Fibroblast of skin of left quadriceps (primary cell): ENCODE data around the gene NISCH.

Experiments used
- DNase-seq, 2 experiments: peaks; one replicate each; pipeline ENCODE4 v3.0.0-alpha.2; 2013; ENCODE audit warnings: low read depth in 2 of 2

NISCH gene

GRCh38 chr3:52490035-52490938, 34.9 kb downstream of the NISCH start:
- no peak for DNase-seq

GRCh38 chr3:52490939-52491526, 35.6 kb downstream of the NISCH start:
- no peak for DNase-seq

DNA sequence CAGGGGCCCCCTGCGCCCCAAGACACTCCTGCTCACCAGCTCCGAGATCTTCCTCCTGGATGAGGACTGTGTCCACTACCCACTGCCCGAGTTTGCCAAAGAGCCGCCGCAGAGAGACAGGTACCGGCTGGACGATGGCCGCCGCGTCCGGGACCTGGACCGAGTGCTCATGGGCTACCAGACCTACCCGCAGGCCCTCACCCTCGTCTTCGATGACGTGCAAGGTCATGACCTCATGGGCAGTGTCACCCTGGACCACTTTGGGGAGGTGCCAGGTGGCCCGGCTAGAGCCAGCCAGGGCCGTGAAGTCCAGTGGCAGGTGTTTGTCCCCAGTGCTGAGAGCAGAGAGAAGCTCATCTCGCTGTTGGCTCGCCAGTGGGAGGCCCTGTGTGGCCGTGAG, 36.7 kb downstream of the NISCH start:
- DNase-seq = no peak

DNA sequence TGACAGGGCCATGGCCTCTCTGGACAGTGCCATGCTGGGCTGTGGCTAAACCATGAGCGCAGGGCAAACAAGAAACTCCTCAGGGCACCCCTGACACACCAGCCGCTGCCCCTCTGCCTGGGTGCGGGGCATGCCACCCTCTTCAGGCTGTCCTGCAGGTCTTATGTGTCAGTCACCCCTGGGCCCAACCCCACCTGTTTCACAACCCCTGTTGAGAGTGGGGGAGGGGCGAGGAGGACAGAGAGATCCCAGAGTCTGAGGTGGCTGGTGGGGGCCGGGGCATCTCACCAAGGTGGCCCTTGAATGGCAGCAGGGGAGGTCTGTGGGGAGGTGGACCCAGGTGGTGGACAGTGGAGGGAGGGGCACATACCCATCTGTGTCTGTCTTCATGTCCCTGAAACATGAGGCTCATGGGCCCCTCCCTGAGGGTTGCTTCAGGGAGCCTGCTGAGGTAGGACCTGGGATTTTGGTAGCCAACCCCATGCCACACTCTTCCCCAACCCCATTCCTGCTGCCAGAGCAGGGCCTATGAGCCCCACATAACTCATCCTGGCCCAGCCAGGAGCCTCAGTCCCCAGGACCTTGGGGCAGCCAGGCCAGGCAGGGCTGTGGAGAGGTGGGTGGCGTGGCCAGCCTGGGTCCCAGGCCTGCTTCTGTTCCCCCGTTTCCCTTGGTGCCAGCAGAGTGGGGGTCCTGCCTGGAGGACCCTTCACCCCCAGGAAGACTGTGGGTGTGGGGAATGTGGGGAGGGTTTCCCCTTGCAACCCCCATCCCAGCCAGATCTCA, 38.0 kb downstream of the NISCH start:
- no peak for DNase-seq

GRCh38 chr3:52494445-52494844, 39.0 kb downstream of the NISCH start:
- no peak for DNase-seq

GRCh38 chr3:52494886-52495495, 39.6 kb downstream of the NISCH start, which contains the start of gene STAB1:
Gene STAB1 (plus strand): TSS chr3:52495338. CDS start chr3:52495414, 76 bp downstream.
- DNase-seq = no peak

- DNase-seq = no peak
Measured at GRCh38 chr3:52495777-52496602, 40.6 kb downstream of the NISCH start.

GRCh38 chr3:52498137-52499054, 43.0 kb downstream of the NISCH start:
- DNase-seq = no peak

- DNase-seq = no peak
Measured at GRCh38 chr3:52501046-52501445, 45.6 kb downstream of the NISCH start.

DNA sequence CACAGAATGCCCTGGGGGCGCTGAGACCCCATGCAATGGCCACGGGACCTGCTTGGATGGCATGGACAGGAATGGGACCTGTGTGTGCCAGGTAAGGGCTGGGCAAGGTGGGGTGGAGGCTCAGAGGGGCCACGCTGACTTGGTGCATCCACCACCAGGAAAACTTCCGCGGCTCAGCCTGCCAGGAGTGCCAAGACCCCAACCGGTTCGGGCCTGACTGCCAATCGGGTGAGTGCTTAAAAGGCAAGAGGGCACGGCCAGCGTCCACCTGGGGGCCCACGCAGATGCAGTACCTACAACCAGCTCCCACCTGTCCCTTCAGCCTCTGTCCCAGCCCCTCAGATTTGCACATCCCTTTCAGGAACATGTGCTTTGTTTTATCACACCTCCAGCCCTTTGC, 46.6 kb downstream of the NISCH start:
- DNase-seq = no peak

- DNase-seq = no peak
Measured at GRCh38 chr3:52502808-52503350, 47.5 kb downstream of the NISCH start.

DNA sequence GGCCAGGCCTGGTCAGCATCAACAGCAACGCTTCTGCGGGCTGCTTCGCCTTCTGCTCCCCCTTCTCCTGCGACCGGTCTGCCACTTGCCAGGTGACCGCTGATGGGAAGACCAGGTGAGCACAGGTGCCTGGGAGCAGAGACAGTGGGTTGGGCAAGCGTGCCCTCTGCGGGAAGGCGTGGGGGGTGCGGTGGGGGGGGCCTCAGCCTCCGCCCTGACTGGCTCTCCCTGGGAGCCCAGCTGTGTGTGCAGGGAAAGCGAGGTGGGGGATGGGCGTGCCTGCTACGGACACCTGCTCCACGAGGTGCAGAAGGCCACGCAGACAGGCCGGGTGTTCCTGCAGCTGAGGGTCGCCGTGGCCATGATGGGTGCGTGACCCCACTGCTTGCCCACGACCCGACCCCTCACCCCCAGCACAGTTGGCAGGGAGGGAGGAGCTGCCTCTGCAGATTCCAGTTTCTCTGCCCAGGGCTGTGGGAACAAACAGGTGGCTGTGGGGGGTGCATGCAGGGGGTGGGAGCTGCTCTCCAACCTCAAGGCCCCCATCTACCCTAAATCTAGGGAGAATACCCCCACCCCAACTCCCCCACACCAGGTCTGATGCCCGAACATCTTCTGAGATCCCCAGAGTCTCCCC, 48.5 kb downstream of the NISCH start:
- DNase-seq = no peak

DNA sequence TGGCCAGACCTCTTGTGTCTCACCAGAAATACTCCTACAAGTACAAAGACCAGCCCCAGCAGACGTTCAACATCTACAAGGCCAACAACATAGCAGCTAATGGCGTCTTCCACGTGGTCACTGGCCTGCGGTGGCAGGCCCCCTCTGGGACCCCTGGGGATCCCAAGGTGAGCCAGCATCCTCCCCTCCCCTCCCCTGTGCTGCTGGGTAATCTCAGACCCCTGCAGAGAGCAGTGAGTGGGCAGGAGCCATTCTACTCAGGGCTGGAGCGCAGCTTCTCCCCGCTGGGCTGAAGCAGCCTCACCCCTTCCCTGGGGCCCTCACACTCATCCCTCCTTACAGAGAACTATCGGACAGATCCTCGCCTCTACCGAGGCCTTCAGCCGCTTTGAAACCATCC, 49.6 kb downstream of the NISCH start:
- no peak for DNase-seq

DNA sequence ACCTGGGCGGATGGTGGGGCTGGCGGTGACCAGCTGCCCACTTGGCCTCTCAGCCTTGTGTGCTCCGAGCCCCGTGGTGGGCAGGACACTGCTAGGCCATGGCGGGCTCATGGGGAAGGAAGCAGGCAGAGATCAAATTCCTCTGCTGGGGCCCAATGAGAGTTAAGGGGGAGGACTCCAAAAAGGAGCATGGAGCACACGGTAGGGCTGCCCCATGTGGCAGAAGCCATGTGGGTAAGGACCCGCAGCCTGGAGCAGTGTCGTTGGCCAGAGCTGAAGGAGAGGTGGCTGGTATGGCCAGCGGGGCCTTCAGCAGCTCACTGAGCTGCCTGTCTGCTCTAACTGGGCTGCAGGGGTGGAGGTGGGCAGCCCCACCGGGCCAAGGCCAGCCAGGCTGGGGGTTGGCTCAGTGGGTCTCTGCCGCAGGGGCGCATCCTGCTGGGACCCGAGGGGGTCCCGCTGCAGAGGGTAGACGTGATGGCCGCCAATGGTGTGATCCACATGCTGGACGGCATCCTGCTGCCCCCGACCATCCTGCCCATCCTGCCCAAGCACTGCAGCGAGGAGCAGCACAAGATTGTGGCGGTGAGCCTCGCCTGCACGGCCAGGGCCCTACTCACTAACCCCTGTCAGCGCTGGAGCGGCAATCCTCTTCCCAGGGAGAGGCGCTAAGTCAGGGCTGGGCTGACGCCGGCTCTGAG, 51.0 kb downstream of the NISCH start:
- DNase-seq = no peak

DNA sequence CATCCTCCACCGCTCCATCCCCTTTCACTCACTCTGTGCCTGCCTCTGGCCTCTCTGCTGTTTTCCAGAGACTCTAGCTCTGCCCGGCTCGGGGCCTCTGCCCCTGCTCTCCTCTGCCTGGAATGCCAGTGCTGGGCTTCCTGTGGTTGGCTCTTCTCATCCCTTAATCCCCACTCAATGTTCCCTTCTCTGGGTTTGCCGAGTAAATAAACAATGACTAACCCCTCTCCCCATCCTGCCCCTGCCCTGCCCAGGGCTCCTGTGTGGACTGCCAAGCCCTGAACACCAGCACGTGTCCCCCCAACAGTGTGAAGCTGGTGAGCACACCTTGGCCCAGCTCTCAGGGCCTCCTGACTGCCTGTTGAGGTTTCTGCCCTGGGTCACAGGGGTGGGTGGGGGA, 52.0 kb downstream of the NISCH start:
- no peak for DNase-seq

- DNase-seq = no peak
Measured at GRCh38 chr3:52509753-52510328, 54.4 kb downstream of the NISCH start.

- no peak for DNase-seq
Measured at GRCh38 chr3:52511509-52511908, 56.1 kb downstream of the NISCH start.

DNA sequence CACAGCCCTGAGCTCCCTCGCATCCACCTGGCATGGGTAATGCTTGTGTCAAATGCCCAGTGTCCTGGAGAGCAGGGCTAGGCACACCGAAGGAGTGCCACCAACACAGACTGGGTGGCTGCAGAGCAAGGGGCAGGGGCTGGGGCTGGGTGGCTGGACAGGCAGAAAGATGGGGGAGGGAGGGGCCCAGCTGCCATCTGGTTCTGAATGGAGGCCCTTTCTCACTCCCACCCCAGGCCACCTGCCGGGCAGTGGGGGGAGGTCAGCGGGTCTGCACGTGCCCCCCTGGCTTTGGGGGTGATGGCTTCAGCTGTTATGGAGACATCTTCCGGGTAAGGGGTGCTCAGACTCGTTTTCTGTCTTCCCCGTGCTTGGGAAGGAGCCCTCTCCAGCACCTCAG, 56.7 kb downstream of the NISCH start:
- no peak for DNase-seq
